IMR-90 (cell line): Measurements from ENCODE around the gene IRF6.

Source experiments
- CEBPB ChIP-seq: IDR thresholded peaks from 2 replicates; pipeline ENCODE4 v1.6.1; 2012; ENCODE audit warnings: low read depth, low read length, improper control_type of control experiment
- CHD1 ChIP-seq: IDR thresholded peaks from 2 replicates; pipeline ENCODE4 v1.6.1; 2012; ENCODE audit warnings: low read depth, low read length, improper control_type of control experiment
- FOS ChIP-seq: fragments of 150-350 bp; IDR thresholded peaks from 2 replicates; pipeline ENCODE4 v1.6.1; 2016; ENCODE audit warnings: low read depth, low read length
- POLR2A ChIP-seq: IDR thresholded peaks from 2 replicates; pipeline ENCODE4 v1.6.1; 2012; ENCODE audit warnings: mild to moderate bottlenecking, low read depth, low read length
- RAD21 ChIP-seq: IDR thresholded peaks from 2 replicates; pipeline ENCODE4 v1.6.1; 2012; ENCODE audit warnings: low read length, improper control_type of control experiment
- RFX5 ChIP-seq: IDR thresholded peaks from 2 replicates; pipeline ENCODE4 v1.8.0; 2012; ENCODE audit warnings: low read depth, mild to moderate bottlenecking, low read length, moderate library complexity
- SMC3 ChIP-seq: fragments of 150-350 bp; IDR thresholded peaks from 2 replicates; pipeline ENCODE4 v1.6.1; 2016; ENCODE audit warnings: low read depth, mild to moderate bottlenecking, antibody characterized with exemption, low read length, moderate library complexity
- TF ChIP-seq, protein P1 (sequence below): conservative IDR thresholded peaks from 2 replicates; pipeline ENCODE4 v1.5.1; 2012; ENCODE audit warnings: mild to moderate bottlenecking, low read depth, low read length, improper control_type of control experiment
- TF ChIP-seq, protein P2 (sequence below): fragments of 150-350 bp; IDR thresholded peaks from 2 replicates; pipeline ENCODE4 v1.6.1; 2017; ENCODE audit warnings: mild to moderate bottlenecking, antibody characterized with exemption, low read length, low read depth

DNA sequence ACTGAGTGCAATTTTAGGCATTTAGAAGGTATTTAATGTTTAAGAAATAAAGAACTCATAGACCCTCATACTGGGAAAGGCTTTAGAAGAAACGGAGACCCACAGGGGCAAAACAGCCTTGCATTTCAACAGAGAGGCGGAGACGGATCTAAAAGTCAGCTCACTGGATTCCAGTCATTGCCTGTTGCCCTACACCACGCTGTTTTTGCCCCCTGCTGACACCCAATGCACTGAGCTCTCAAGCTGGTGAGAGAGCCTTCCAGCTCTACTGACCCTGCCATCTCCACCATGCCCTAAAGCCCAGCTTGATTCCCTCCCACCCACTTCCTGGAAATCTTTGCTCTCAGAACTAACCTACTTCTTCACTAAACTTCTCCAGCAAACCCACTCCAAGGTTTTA is 57.3 kb downstream of the IRF6 start:
- TF ChIP-seq RAD21 = no peak
- TF ChIP-seq, protein P1, sequence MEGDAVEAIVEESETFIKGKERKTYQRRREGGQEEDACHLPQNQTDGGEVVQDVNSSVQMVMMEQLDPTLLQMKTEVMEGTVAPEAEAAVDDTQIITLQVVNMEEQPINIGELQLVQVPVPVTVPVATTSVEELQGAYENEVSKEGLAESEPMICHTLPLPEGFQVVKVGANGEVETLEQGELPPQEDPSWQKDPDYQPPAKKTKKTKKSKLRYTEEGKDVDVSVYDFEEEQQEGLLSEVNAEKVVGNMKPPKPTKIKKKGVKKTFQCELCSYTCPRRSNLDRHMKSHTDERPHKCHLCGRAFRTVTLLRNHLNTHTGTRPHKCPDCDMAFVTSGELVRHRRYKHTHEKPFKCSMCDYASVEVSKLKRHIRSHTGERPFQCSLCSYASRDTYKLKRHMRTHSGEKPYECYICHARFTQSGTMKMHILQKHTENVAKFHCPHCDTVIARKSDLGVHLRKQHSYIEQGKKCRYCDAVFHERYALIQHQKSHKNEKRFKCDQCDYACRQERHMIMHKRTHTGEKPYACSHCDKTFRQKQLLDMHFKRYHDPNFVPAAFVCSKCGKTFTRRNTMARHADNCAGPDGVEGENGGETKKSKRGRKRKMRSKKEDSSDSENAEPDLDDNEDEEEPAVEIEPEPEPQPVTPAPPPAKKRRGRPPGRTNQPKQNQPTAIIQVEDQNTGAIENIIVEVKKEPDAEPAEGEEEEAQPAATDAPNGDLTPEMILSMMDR = no peak
- no peak for TF ChIP-seq CEBPB
- TF ChIP-seq POLR2A = no peak
- TF ChIP-seq RFX5 = no peak
- TF ChIP-seq FOS = no peak
- TF ChIP-seq, protein P2, sequence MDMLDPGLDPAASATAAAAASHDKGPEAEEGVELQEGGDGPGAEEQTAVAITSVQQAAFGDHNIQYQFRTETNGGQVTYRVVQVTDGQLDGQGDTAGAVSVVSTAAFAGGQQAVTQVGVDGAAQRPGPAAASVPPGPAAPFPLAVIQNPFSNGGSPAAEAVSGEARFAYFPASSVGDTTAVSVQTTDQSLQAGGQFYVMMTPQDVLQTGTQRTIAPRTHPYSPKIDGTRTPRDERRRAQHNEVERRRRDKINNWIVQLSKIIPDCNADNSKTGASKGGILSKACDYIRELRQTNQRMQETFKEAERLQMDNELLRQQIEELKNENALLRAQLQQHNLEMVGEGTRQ = no peak
- TF ChIP-seq SMC3 = no peak
- no peak for TF ChIP-seq CHD1
